ENCODE results near the gene SCARB1.

Gene SCARB1

GRCh38 chr12:124861898-124862676 is 1.6 kb downstream of the SCARB1 start:
- no peak for DNase-seq

GRCh38 chr12:124861492-124861891 is 2.2 kb downstream of the SCARB1 start:
- no peak for DNase-seq

- DNase-seq: no peak
Measured at GRCh38 chr12:124857921-124858461, 5.7 kb downstream of the SCARB1 start.

GRCh38 chr12:124856842-124857178 is 6.9 kb downstream of the SCARB1 start:
- no peak for DNase-seq

GRCh38 chr12:124856132-124856841 is 7.4 kb downstream of the SCARB1 start:
- no peak for DNase-seq

- no peak for DNase-seq
Measured at GRCh38 chr12:124855275-124855957, 8.2 kb downstream of the SCARB1 start.

- no peak for DNase-seq
Measured at GRCh38 chr12:124854637-124855184, 9.0 kb downstream of the SCARB1 start.

GRCh38 chr12:124853781-124854636 is 9.7 kb downstream of the SCARB1 start:
- DNase-seq: no peak

GRCh38 chr12:124852911-124853427 is 10.7 kb downstream of the SCARB1 start:
- no peak for DNase-seq

GRCh38 chr12:124852329-124852831 is 11.3 kb downstream of the SCARB1 start:
- no peak for DNase-seq

GRCh38 chr12:124851342-124851741 is 12.3 kb downstream of the SCARB1 start:
- no peak for DNase-seq

- DNase-seq: no peak
Measured at GRCh38 chr12:124849382-124849781, 14.3 kb downstream of the SCARB1 start.

- no peak for DNase-seq
Measured at GRCh38 chr12:124848621-124849380, 14.9 kb downstream of the SCARB1 start.

GRCh38 chr12:124847113-124848074 is 16.3 kb downstream of the SCARB1 start:
- DNase-seq: no peak

- no peak for DNase-seq
Measured at GRCh38 chr12:124844411-124845397, 19.0 kb downstream of the SCARB1 start.

GRCh38 chr12:124842800-124843510 is 20.7 kb downstream of the SCARB1 start:
- DNase-seq: no peak

GRCh38 chr12:124842073-124842749 is 21.5 kb downstream of the SCARB1 start:
- DNase-seq: no peak

Measured in NCI-H748 treated with DMSO at 0.1 percent for 48 hours (cell line).